ENCODE data around the gene ZKSCAN4.

The ZKSCAN4 gene

GRCh38 chr6:28207510-28208110 lies 44.5 kb downstream of the ZKSCAN4 start:
- H3K4me3 ChIP-seq (ENCODE audit: extremely low read depth, insufficient read depth, low read length, poor library complexity, severe bottlenecking) = peak overlapping the region; percentile 45
- H3K9me3 ChIP-seq (ENCODE audit: control insufficient read depth, low read length) = peaks cover 6% of the 10 kb centered on the region
- no peaks in the 10 kb centered on the region for H3K4me1 ChIP-seq (ENCODE audit: control insufficient read depth, insufficient read depth, low read length, poor library complexity, severe bottlenecking)
- 3% methylated on average over 14 to 23 of the region's 35 CpGs for WGBS, 2 experiments (ENCODE audit: insufficient coverage in 2 of 2)
- no peaks in the 10 kb centered on the region for H3K36me3 ChIP-seq (ENCODE audit: control insufficient read depth, insufficient read depth, low read length)
- H3K27ac ChIP-seq (ENCODE audit: low read depth, low read length, severe bottlenecking) = no peak overlapping the region

DNA sequence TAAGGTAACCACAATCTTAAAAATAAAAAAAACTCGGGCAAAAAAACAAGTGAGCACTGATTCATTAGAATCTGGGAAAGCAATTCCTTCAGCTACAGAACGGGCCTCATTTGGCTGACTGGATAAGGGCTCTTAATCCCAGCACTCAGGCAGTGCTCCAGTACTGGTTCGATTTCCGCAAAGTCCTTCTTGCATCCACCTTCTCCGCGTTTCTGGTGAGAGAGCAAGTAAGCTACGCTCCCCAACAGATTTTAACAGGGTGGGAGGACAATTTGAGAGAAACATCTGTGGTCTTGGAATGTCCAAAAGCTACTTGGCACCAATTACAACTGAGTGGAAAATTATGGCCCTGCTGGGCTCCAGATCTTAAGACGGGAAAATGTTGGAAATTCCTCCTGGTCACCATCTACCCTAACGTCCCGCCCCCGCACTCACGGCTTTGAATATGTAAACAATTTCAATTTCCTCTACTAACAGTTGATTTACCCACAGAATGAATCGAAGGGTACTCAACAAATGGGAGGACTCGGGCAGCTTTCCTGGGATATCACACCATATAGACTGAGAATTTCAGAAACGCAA lies 45.0 kb downstream of the ZKSCAN4 start:
- Histone ChIP-seq H3K4me3 (ENCODE audit: extremely low read depth, insufficient read depth, low read length, poor library complexity, severe bottlenecking) (peak overlapping the region; percentile 45), H3K36me3 (ENCODE audit: control insufficient read depth, insufficient read depth, low read length) (no peaks in the 10 kb centered on the region), H3K4me1 (ENCODE audit: control insufficient read depth, insufficient read depth, low read length, poor library complexity, severe bottlenecking) (no peaks in the 10 kb centered on the region), H3K27ac (ENCODE audit: low read depth, low read length, severe bottlenecking) (no peak overlapping the region), H3K9me3 (ENCODE audit: control insufficient read depth, low read length) (peaks cover 6% of the 10 kb centered on the region)
- 2 to 7% methylated on average over 7 to 9 of the region's 15 CpGs for WGBS, 2 experiments (ENCODE audit: insufficient coverage in 2 of 2)

GRCh38 chr6:28206527-28206926 lies 45.5 kb downstream of the ZKSCAN4 start:
- Histone ChIP-seq H3K9me3 (ENCODE audit: control insufficient read depth, low read length) (peaks cover 6% of the 10 kb centered on the region), H3K27ac (ENCODE audit: low read depth, low read length, severe bottlenecking) (no peak overlapping the region), H3K4me1 (ENCODE audit: control insufficient read depth, insufficient read depth, low read length, poor library complexity, severe bottlenecking) (no peaks in the 10 kb centered on the region), H3K36me3 (ENCODE audit: control insufficient read depth, insufficient read depth, low read length) (no peaks in the 10 kb centered on the region), H3K4me3 (ENCODE audit: extremely low read depth, insufficient read depth, low read length, poor library complexity, severe bottlenecking) (no peak overlapping the region)
- no CpG with 5 or more reads among the region's 3 CpGs for WGBS, 2 experiments (ENCODE audit: insufficient coverage in 2 of 2)

GRCh38 chr6:28205879-28206278 lies 46.2 kb downstream of the ZKSCAN4 start:
- Histone ChIP-seq H3K36me3 (ENCODE audit: control insufficient read depth, insufficient read depth, low read length) (no peaks in the 10 kb centered on the region), H3K27ac (ENCODE audit: low read depth, low read length, severe bottlenecking) (no peak overlapping the region), H3K4me1 (ENCODE audit: control insufficient read depth, insufficient read depth, low read length, poor library complexity, severe bottlenecking) (no peaks in the 10 kb centered on the region), H3K9me3 (ENCODE audit: control insufficient read depth, low read length) (peaks cover 6% of the 10 kb centered on the region), H3K4me3 (ENCODE audit: extremely low read depth, insufficient read depth, low read length, poor library complexity, severe bottlenecking) (no peak overlapping the region)
- 80% methylated on average over 1 of the region's 1 CpG; no CpG with 5 or more reads in 1 of the 2 experiments for WGBS, 2 experiments (ENCODE audit: insufficient coverage in 2 of 2)

GRCh38 chr6:28203201-28203600 lies 48.9 kb downstream of the ZKSCAN4 start:
- H3K9me3 ChIP-seq (ENCODE audit: control insufficient read depth, low read length) = peaks cover 6% of the 10 kb centered on the region
- no peaks in the 10 kb centered on the region for H3K4me1 ChIP-seq (ENCODE audit: control insufficient read depth, insufficient read depth, low read length, poor library complexity, severe bottlenecking)
- WGBS, 2 experiments (ENCODE audit: insufficient coverage in 2 of 2) = 17% methylated on average over 1 of the region's 4 CpGs; no CpG with 5 or more reads in 1 of the 2 experiments
- H3K27ac ChIP-seq (ENCODE audit: low read depth, low read length, severe bottlenecking) = no peak overlapping the region
- H3K4me3 ChIP-seq (ENCODE audit: extremely low read depth, insufficient read depth, low read length, poor library complexity, severe bottlenecking) = no peak overlapping the region
- H3K36me3 ChIP-seq (ENCODE audit: control insufficient read depth, insufficient read depth, low read length) = no peaks in the 10 kb centered on the region

DNA sequence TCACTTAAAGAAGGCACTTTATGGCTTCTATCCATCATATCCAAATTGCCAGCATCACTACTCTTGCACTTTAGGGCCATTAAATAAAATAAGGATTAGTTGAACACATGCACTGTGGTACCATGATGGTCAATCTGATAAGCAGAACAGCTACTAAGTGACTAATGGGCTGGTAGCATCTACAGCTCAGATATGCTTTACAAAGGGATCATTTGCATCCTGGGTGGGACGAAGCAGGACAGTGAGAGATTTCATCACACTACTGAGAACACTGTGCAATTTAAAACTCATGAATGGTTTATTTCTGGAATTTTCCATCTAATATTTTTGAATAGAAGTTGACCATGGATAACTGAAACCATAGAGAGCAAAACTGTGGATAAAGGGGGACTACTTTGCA lies 52.0 kb downstream of the ZKSCAN4 start:
- H3K9me3 ChIP-seq (ENCODE audit: control insufficient read depth, low read length) = peaks cover 7% of the 10 kb centered on the region
- no peaks in the 10 kb centered on the region for H3K36me3 ChIP-seq (ENCODE audit: control insufficient read depth, insufficient read depth, low read length)
- no CpG with 5 or more reads among the region's 1 CpG for WGBS, 2 experiments (ENCODE audit: insufficient coverage in 2 of 2)
- H3K27ac ChIP-seq (ENCODE audit: low read depth, low read length, severe bottlenecking) = no peak overlapping the region
- H3K4me1 ChIP-seq (ENCODE audit: control insufficient read depth, insufficient read depth, low read length, poor library complexity, severe bottlenecking) = no peaks in the 10 kb centered on the region
- H3K4me3 ChIP-seq (ENCODE audit: extremely low read depth, insufficient read depth, low read length, poor library complexity, severe bottlenecking) = no peak overlapping the region
